HEK293 (cell line): ENCODE measurements around the gene ADK.

Source experiments
- CTCF ChIA-PET: fragments of 350-600 bp; formaldehyde crosslinking; extraction: SDS; loops from one replicate; lab custom pipeline; 2021; ENCODE audit warnings: antibody characterized with exemption; lab: Yijun Ruan, JAX
- POLR2A ChIA-PET: fragments of 300-600 bp; formaldehyde crosslinking; extraction: SDS; loops from one replicate; lab custom pipeline; 2020; ENCODE audit warnings: antibody characterized with exemption, inconsistent platforms; lab: Yijun Ruan, JAX
- H3K27ac ChIP-seq: fragments of 200-500 bp; sonication (Bioruptor generic); 2 replicates; pipeline ENCODE4 v1.5.1; 2014; ENCODE audit warnings: low read depth, low read length, control low read depth, inconsistent platforms; ENCODE audit errors: extremely low read depth
- H3K36me3 ChIP-seq, 2 experiments: fragments of 200-500 bp in 1 of 2; sonication (Bioruptor generic) in 1 of 2; 1 replicate in 1 of 2; 2 replicates in 1 of 2; pipeline ENCODE4 v1.5.1; 2014 to 2017; ENCODE audit warnings: inconsistent platforms in 2 of 2, low read length in 2 of 2; ENCODE audit not compliant: control insufficient read depth in 2 of 2, insufficient read depth in 1 of 2
- H3K4me1 ChIP-seq: fragments of 200-500 bp; sonication (Bioruptor generic); 2 replicates; pipeline ENCODE4 v1.5.1; 2014; ENCODE audit warnings: mild to moderate bottlenecking, low read length, inconsistent platforms; ENCODE audit not compliant: control insufficient read depth, insufficient read depth
- H3K4me3 ChIP-seq: 2 replicates; pipeline ENCODE4 v1.5.1; 2011; ENCODE audit warnings: low read depth, mild to moderate bottlenecking, control low read depth, low read length, moderate library complexity
- H3K9me3 ChIP-seq: fragments of 200-500 bp; sonication (Bioruptor generic); 2 replicates; pipeline ENCODE4 v1.5.1; 2014; ENCODE audit warnings: low read depth, low read length, inconsistent platforms; ENCODE audit not compliant: control insufficient read depth, insufficient read depth
- EGR2 ChIP-seq: fragments of 450-650 bp; formaldehyde crosslinking; IDR thresholded peaks from 2 replicates; pipeline ENCODE4 v1.5.1; 2016; ENCODE audit warnings: low read depth, missing biosample characterization, missing genetic modification characterization
- GLI4 ChIP-seq: fragments of 450-650 bp; formaldehyde crosslinking; IDR thresholded peaks from 2 replicates; pipeline ENCODE4 v1.5.1; 2016; ENCODE audit warnings: missing biosample characterization, missing genetic modification characterization
- SETDB1 ChIP-seq: IDR thresholded peaks from one replicate; pipeline ENCODE4 v1.6.1; 2017; ENCODE audit warnings: mild to moderate bottlenecking, low read length, moderate library complexity, mixed read lengths; ENCODE audit not compliant: insufficient read length
- SP2 ChIP-seq: fragments of 450-650 bp; formaldehyde crosslinking; IDR thresholded peaks from 2 replicates; pipeline ENCODE4 v1.5.1; 2016; ENCODE audit warnings: missing biosample characterization, missing genetic modification characterization
- WT1 ChIP-seq: fragments of 450-650 bp; formaldehyde crosslinking; IDR thresholded peaks from 2 replicates; pipeline ENCODE4 v1.5.1; 2016; ENCODE audit warnings: missing biosample characterization, missing genetic modification characterization
- ZEB2 ChIP-seq: fragments of 450-650 bp; formaldehyde crosslinking; IDR thresholded peaks from 2 replicates; pipeline ENCODE4 v1.5.1; 2016; ENCODE audit warnings: missing biosample characterization, missing genetic modification characterization
- ZNF114 ChIP-seq: fragments of 450-650 bp; formaldehyde crosslinking; IDR thresholded peaks from 2 replicates; pipeline ENCODE4 v1.5.0; 2017; ENCODE audit warnings: missing biosample characterization, missing genetic modification characterization
- ZNF121 ChIP-seq: fragments of 450-650 bp; formaldehyde crosslinking; IDR thresholded peaks from 2 replicates; pipeline ENCODE4 v1.5.1; 2016; ENCODE audit warnings: missing biosample characterization, missing genetic modification characterization
- ZNF138 ChIP-seq: fragments of 450-650 bp; formaldehyde crosslinking; IDR thresholded peaks from 2 replicates; pipeline ENCODE4 v1.5.1; 2016; ENCODE audit warnings: missing biosample characterization, missing genetic modification characterization, borderline replicate concordance
- ZNF184 ChIP-seq: fragments of 450-650 bp; IDR thresholded peaks from 2 replicates; pipeline ENCODE4 v1.5.1; 2018; ENCODE audit warnings: missing biosample characterization, mild to moderate bottlenecking, missing genetic modification characterization
- ZNF404 ChIP-seq: fragments of 450-650 bp; formaldehyde crosslinking; IDR thresholded peaks from 2 replicates; pipeline ENCODE4 v1.5.1; 2017; ENCODE audit warnings: missing biosample characterization, missing genetic modification characterization
- ZNF416 ChIP-seq: fragments of 450-650 bp; formaldehyde crosslinking; IDR thresholded peaks from 2 replicates; pipeline ENCODE4 v1.5.1; 2016; ENCODE audit warnings: missing biosample characterization, missing genetic modification characterization
- ZNF518A ChIP-seq: fragments of 450-650 bp; formaldehyde crosslinking; conservative IDR thresholded peaks from 2 replicates; pipeline ENCODE4 v1.5.1; 2016; ENCODE audit warnings: low read depth, missing biosample characterization, missing genetic modification characterization
- ZNF558 ChIP-seq: fragments of 450-650 bp; formaldehyde crosslinking; IDR thresholded peaks from 2 replicates; pipeline ENCODE4 v1.5.1; 2016; ENCODE audit warnings: missing biosample characterization, missing genetic modification characterization
- ZNF596 ChIP-seq: fragments of 450-650 bp; IDR thresholded peaks from 2 replicates; pipeline ENCODE4 v1.5.0; 2018; ENCODE audit warnings: missing biosample characterization, mild to moderate bottlenecking, missing genetic modification characterization, moderate library complexity
- ZNF692 ChIP-seq: fragments of 450-650 bp; formaldehyde crosslinking; IDR thresholded peaks from 2 replicates; pipeline ENCODE4 v1.5.1; 2016; ENCODE audit warnings: missing biosample characterization, missing genetic modification characterization
- ZNF747 ChIP-seq: fragments of 450-650 bp; formaldehyde crosslinking; IDR thresholded peaks from 2 replicates; pipeline ENCODE4 v1.5.1; 2016; ENCODE audit warnings: missing biosample characterization, missing genetic modification characterization
- ZSCAN4 ChIP-seq: fragments of 450-650 bp; formaldehyde crosslinking; IDR thresholded peaks from 2 replicates; pipeline ENCODE4 v1.5.1; 2017; ENCODE audit warnings: missing biosample characterization, missing genetic modification characterization
- TF ChIP-seq, protein P1 (sequence below): fragments of 450-650 bp; formaldehyde crosslinking; IDR thresholded peaks from 2 replicates; pipeline ENCODE4 v1.5.1; 2017; ENCODE audit warnings: missing biosample characterization, missing genetic modification characterization

The ADK gene

GRCh38 chr10:74643596-74643975, 492.6 kb downstream of the ADK start (continued):
- TF ChIP-seq ZNF404 (tag by site-specific recombination) (no peak), SETDB1 (no peak), ZNF747 (tag by site-specific recombination) (no peak)

GRCh38 chr10:74644738-74645137, 493.7 kb downstream of the ADK start:
- Histone ChIP-seq H3K4me1 (peaks cover 10% of the 10 kb centered on the region), H3K4me3 (no peak overlapping the region), H3K9me3 (no peaks in the 10 kb centered on the region), H3K36me3 (no peaks in the 10 kb centered on the region), H3K27ac (no peak overlapping the region)
- ChIA-PET POLR2A (no interaction called here), CTCF (no interaction called here)
- TF ChIP-seq SP2 (tag by site-specific recombination): no peak
- TF ChIP-seq ZEB2 (tag by site-specific recombination): no peak
- no peak for TF ChIP-seq ZNF416 (tag by site-specific recombination)
- TF ChIP-seq WT1: no peak
- no peak for TF ChIP-seq ZNF184
- no peak for TF ChIP-seq ZNF121 (tag by site-specific recombination)

DNA sequence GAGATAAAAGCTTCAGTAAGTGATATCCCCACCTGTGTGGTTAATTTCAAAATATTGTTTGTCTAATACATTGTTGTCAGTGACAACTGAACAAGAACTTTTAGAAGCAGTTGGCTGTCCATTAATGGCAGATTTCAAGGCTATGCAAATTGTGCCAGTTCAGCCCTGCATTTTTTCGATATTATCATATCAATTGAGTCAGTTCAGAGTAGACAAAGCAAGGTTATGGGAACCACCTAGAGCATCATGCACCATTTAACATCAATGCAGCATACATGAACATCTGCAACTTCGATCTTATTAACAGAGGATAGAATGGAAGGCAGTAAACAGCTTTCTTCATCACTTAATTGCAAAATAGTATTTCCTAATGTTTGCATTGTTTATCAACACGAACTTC, 494.7 kb downstream of the ADK start:
- Histone ChIP-seq H3K36me3 (no peaks in the 10 kb centered on the region), H3K27ac (no peak overlapping the region), H3K9me3 (no peaks in the 10 kb centered on the region), H3K4me1 (peaks cover 2% of the 10 kb centered on the region; the same call in 1 of the 2 replicates), H3K4me3 (no peak overlapping the region)
- ChIA-PET CTCF (no interaction called here), POLR2A (no interaction called here)
- TF ChIP-seq, protein P1, sequence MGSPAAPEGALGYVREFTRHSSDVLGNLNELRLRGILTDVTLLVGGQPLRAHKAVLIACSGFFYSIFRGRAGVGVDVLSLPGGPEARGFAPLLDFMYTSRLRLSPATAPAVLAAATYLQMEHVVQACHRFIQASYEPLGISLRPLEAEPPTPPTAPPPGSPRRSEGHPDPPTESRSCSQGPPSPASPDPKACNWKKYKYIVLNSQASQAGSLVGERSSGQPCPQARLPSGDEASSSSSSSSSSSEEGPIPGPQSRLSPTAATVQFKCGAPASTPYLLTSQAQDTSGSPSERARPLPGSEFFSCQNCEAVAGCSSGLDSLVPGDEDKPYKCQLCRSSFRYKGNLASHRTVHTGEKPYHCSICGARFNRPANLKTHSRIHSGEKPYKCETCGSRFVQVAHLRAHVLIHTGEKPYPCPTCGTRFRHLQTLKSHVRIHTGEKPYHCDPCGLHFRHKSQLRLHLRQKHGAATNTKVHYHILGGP (tag by site-specific recombination): no peak
- no peak for TF ChIP-seq SP2 (tag by site-specific recombination)
- no peak for TF ChIP-seq ZNF692 (tag by site-specific recombination)

DNA sequence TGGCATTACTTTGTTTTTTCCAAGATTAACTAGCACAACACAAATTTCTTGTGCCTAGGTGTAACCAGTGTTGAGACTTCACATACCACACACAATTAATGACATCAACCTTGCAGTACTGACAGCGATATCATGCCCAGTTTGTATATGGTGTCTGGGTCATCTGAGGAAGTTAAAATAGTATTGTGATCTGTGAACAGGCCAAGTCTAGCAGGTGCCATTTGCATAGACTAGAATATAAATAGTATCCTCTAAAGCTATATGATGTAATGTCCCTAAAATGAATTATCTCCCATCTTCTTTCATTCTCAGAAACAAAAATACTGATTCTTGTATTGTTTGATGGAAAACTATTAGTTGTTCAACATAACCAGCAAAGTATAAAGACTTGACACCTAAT, 499.6 kb downstream of the ADK start:
- POLR2A ChIA-PET: no interaction called here
- CTCF ChIA-PET: interaction anchor here (1.5 kb wide), 1 partner anchor 231 kb away, joined by 3 read pairs; no protein-coding TSS in a partner anchor
- no peaks in the 10 kb centered on the region for H3K4me1 ChIP-seq

More for the DNA sequence above, 499.6 kb downstream of the ADK start:
- Histone ChIP-seq H3K4me3 (no peak overlapping the region), H3K27ac (no peak overlapping the region), H3K36me3 (no peaks in the 10 kb centered on the region), H3K9me3 (no peaks in the 10 kb centered on the region)
- TF ChIP-seq ZNF596 (tag by site-specific recombination): no peak
- TF ChIP-seq GLI4 (tag by site-specific recombination): no peak
- TF ChIP-seq ZNF138 (tag by site-specific recombination): no peak
- TF ChIP-seq ZNF558 (tag by site-specific recombination): no peak
- TF ChIP-seq EGR2 (tag by site-specific recombination): no peak
- TF ChIP-seq ZSCAN4 (tag by site-specific recombination): no peak
- TF ChIP-seq ZNF114 (tag by site-specific recombination): no peak
- TF ChIP-seq ZNF518A (tag by site-specific recombination): no peak
